GM12801 (cell line): ENCODE results near the gene RAB31.

Experiments used
- CTCF ChIP-seq: IDR thresholded peaks from one replicate; pipeline ENCODE4 v1.5.1; 2011; ENCODE audit warnings: control low read depth; ENCODE audit not compliant: insufficient read length; ENCODE audit errors: extremely low read depth

RAB31 gene

GRCh38 chr18:9684881-9685614 is 23.1 kb upstream of the RAB31 start:
- TF ChIP-seq CTCF: no peak

GRCh38 chr18:9685615-9685890 is 22.5 kb upstream of the RAB31 start:
- TF ChIP-seq CTCF: no peak

- TF ChIP-seq CTCF: no peak
These were observed 19.9 kb upstream of the RAB31 start for GRCh38 chr18:9688036-9688741.

DNA sequence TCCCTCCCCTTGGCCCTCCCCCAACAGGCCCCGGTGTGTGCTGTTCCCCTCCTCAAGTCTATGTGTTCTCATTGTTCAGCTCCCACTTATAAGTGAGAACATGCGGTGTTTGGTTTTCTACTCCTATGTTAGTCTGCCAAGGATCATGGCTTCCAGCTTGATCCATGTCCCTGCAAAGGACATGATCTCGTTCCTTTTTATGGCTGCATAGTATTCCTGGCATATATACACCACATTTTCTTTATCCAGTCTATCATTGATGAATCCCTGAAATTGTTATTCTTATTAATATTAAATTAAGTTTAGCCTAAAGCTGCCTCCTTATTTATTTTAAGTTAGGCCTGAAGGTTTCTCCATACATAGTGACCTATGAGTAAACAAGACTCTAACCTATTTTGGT is 18.8 kb upstream of the RAB31 start:
- no peak for TF ChIP-seq CTCF

- TF ChIP-seq CTCF: no peak
These were observed 17.5 kb upstream of the RAB31 start for GRCh38 chr18:9690418-9691188.

DNA sequence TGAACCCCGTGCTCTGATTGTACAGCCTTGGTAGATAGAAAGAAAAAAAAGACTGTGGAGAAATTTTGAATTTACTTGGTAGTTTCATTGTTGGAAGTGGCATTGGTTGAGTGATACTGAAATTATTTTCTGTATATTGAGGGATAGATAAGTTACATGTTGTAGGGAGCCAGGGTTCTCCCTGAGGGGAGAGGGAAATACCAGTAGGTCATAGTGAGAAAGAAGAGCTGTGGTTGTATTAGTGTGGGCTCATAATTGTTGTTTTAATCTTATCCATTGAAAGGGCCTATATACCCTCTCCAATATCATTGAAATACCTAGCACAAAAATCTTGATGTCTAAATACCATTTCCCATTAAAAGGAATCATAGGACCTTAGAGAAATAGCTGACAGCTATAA is 16.9 kb upstream of the RAB31 start:
- TF ChIP-seq CTCF: no peak

- no peak for TF ChIP-seq CTCF
These were observed 13.9 kb upstream of the RAB31 start for GRCh38 chr18:9694174-9694573.
